ENCODE results near the gene DYNC1I1.
"Not testable (repeated sequence)": the region's sequence is repeated elsewhere in the genome, so short reads cannot be mapped to it uniquely, and the experiment has no call there.

The DYNC1I1 gene

GRCh38 chr7:95915731-95916130 is 143.4 kb downstream of the DYNC1I1 start:
- no peak for DNase-seq

DNA sequence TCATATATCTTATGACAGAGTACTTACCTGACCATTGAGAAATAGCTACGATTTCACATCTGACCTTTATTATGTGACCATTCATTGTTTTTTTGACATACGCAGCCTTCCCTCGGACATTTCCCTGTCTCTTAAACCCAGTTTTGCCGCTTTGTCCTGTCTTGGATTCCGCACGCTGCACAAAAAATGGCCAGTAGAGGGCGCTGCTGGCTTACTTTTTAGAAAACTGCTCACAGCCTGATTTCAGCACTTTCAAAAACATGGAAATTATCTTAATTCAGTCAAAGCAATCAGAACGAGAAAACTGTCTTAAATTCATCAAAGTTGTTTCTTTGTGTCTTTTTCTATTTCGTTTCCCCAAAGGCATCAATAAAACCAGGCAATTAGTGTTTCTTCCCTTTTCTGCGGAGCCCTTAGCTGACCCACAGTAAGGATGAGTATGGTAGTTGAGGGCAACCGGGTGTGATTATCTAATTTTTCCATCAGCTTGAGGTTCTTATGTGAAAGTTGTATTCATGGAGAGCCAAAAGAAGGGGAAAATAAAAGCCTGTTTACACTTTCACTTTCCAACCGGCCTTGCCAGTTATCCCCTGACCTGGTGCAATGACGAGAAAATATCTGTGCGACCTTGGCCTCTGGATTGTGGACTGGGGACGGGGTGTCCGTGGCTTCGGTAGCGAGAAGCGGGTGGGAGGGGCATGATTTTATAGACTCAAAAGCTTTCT is 144.4 kb downstream of the DYNC1I1 start:
- peak; percentile 42 to 65 for DNase-seq

DNA sequence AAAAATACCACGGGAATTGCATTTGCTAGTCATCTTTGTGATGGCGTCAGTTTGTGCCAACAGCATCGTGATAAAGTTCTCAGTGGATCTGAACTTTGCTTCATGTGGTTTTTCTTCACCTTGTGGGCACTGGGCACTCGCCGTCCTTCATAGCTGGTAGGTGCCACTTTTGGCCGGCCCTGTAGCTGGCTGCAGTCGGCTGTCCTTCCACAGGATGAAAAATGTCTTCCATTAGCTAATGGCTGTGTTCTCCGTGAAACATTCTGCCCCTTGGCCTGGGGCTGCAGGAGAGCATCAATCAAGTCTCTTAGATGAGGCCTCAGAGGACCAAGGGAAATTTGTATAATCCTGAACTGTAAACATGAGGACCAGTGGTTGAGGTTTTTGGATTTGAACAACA is 145.3 kb downstream of the DYNC1I1 start:
- DNase-seq, result no peak

- no peak for DNase-seq
Measured at GRCh38 chr7:95919556-95919955, 147.2 kb downstream of the DYNC1I1 start.

GRCh38 chr7:95921543-95921942 is 149.2 kb downstream of the DYNC1I1 start:
- DNase-seq, result no peak

DNA sequence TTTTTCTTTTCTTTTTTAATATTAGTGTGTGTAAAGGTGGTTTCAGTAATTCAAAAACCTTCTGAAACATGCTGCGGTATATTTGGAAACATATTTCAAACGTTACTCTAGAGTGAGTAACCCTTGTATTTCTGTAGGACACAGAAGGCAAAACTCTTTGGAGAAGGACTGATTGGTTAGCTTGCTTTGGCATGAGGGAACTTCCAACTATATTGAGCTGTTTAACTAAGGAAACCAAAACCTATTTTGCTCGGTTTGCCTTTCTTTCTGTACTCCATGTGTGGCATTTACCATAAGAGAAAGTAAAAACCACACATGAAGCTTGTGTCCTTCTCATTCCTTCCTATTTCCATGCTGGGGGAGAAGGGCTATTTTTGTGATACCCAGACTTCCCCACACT is 149.8 kb downstream of the DYNC1I1 start:
- DNase-seq, result no peak

- no peak for DNase-seq
Measured at GRCh38 chr7:95925236-95925635, 152.9 kb downstream of the DYNC1I1 start.

GRCh38 chr7:95925971-95926370 is 153.6 kb downstream of the DYNC1I1 start:
- no peak for DNase-seq

- no peak for DNase-seq
Measured at GRCh38 chr7:95927756-95928155, 155.4 kb downstream of the DYNC1I1 start.

DNA sequence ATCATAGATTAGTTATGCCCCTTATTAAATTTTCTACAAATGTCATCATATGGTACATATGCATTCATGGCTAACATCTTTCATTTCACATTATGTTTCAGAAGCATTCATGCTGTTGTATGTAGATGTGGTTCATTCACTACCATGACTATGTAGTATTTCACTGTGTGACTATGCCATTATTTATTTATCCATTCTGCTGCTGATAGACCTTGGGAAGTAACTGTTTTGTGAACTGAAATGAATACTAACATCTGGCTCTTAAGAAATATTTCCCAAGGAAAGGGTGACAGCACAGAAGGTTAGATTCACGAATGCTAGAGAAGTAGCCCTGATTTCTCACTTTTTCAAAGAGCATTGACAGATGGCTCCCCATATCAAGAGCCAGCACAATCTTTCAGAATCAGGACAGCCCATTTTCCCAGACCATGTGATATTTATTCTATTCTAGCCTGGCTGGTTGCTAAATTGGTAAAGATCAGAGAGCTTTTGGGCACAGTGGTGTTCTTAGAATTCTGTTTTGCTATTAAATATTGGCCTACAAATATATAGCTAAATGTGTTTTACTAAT is 157.4 kb downstream of the DYNC1I1 start:
- no peak for DNase-seq

DNA sequence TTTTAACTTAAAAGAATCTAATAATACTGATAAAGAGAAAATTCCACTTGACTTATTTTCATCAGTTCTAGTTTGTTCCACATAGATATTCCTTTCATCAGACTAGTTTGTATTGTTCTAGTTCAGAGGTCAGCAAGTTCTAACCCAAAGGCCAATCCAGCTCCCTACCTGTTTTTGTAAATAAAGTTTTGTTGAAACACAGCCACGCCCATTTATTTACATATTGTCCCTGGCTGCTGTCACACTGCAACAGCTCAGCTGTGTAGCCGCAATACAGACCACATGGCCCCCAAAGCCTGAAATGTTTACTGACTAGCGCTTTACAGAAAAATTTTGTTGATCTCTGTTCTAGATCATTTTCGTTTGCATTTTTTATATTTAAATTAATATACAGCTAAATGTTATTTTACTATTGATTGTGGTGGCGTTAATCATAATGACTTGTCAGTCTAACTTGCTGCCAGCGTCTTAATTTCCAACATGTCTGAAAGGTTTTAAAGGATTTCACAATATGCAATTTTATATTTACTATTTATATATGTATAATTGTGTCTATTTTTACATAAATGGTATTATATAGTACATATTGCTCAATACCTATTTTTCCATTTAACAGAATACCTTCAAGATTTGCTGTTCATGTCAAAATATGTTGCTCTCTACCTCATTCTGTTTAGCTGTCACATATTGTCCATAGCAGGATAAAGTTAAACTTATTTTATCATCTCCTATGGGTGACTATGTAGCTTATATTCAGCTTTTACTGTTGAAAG is 159.3 kb downstream of the DYNC1I1 start:
- DNase-seq, result no peak

GRCh38 chr7:95933618-95934017 is 161.3 kb downstream of the DYNC1I1 start:
- no peak for DNase-seq

- not testable (repeated sequence) for DNase-seq
Measured at GRCh38 chr7:95944867-95945266, 172.5 kb downstream of the DYNC1I1 start.

- DNase-seq, result no peak
Measured at GRCh38 chr7:95950698-95951097, 178.3 kb downstream of the DYNC1I1 start.

GRCh38 chr7:95951531-95951930 is 179.2 kb downstream of the DYNC1I1 start:
- DNase-seq, result no peak

DNA sequence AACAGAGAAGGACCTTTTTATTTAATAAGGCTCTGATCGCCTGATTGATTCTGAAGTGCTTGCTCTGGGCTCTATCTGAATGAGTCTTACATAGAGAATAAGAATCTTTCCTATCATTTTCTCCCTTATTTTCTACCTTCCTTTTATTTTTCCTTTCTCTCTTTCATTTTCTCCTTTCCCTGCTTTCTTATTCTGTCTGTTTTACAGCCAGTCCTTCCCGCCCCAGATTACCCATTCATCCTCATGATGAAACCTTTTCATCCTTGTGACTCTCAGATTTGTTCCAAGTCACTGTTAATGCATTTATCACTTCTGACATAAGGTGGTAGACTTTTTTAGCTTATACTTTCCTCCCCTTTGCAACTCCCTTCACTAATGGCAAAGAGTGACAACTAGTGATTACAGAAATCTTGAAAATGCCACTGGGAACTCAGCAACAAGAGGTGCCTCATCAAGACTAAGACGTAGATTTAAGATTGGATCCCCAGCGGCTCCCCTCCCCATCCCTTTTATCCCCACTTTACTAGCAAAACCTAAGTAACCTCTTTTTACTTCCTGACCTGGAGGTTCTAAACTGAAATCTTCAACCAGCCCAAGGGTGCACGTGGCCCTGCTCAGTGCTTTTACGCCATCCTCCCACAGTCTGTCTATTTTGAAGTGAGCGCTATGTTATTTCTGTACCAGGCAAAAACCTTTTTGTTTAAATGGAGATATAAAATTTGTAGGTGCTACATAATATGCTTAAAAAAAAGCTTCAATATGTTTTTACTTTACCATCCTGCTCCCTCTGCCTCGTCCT is 179.8 kb downstream of the DYNC1I1 start:
- no peak for DNase-seq

GRCh38 chr7:95952851-95953250 is 180.5 kb downstream of the DYNC1I1 start:
- DNase-seq, result no peak

GRCh38 chr7:95955748-95956147 is 183.4 kb downstream of the DYNC1I1 start:
- no peak for DNase-seq

DNA sequence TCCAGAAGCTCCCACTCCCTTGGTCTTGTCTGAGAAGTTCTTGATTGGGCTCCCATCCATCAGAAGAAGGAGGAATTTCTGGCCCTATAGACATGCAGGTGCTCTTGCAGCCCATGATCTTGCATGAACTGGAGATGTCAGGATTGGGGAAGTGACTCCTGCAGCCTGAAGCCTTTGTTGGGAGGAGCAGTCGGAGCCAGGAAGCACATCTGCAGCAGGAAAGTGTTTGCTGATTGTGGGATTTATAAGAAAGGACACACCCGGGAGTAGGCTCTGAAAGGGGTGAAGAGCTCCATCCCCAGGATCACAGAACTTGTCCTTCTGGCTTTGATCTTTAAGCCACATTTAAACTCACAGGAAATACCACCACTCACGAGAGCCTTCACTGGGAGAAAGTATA is 185.2 kb downstream of the DYNC1I1 start:
- no peak for DNase-seq

DNA sequence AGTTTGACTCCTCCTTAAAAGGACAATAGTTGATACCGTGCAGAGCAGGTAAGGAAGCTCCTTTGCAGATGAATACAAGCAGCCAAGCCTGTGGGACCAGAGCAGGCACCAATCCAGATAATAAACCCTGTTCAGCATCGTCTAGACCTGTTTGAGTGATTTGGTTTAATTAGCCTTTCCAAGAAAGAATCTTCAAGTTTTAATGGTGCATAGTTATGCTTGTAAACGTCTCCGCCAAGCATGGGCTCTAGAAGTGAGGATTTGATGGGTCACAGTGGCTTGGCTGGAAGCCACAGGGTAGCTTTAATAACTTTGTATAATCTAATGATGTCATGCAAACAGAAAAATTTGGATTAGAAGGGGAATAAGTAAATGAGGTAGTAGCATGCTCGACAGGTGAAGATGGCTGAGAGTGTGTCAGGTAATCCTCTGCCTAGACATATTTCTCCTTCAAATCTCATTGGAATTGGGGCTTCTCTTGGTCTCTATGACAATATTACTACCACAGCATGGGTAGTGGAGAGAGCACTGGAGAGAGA is 188.4 kb downstream of the DYNC1I1 start:
- no peak for DNase-seq

DNA sequence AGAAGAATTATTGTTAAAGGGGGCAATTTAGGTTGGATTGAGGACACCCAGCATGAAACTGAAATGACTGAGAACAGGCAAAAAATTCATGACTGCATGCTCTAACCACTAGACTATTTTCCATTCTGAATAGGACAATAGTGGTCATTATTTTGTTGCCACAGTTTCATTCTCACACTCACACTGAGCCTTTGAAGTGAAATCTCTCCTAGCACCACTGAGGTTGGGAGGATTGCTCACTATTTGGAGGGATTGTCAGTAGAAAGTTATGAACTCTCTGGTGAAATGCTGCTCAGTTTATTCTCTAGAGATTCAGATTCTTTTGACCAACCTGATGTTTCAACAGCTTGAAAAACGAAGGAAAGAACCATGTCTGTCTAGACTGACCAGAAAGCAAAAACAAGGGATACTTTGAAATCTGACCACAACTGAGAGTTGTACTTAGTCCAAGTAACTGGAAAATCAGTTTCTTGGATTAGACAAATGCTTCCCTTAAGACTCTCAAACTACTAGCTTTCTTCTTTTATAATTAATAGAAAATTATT is 191.2 kb downstream of the DYNC1I1 start:
- DNase-seq, result no peak

DNA sequence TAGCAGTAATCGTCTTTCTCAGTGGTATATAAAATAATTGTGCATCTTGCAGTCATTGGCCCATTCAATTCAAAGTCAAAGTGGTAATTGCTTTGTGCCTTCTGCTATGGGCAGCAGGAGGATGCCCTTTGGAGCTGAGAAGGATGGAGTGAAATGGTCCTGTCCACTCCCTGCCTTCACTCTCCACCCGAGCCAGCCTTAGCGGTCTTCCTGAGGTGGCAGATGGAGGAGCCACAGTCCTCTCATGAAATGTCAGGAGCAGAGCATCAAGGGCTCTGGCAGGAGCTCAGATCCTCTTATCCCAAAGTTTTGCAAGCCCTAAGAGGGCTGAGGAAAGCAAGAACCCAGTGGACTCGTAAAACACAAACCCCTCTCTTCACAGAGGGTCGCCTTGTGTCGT is 199.4 kb downstream of the DYNC1I1 start:
- no peak for DNase-seq

- DNase-seq, result no peak
Measured at GRCh38 chr7:95972523-95972922, 200.2 kb downstream of the DYNC1I1 start.

Measured in CD4-positive, alpha-beta T cell treated with Interferon alpha-2 for 1 hour (primary cell).